AG04450 (cell line): ENCODE measurements around the gene LRRC8A. TPM values are rescaled to one million over a fixed set of nuclear protein-coding genes. Genes with fewer than 3 reads are reported as not detected.

Experiments
- CTCF ChIA-PET: fragments of 300-600, 350-600 bp; formaldehyde crosslinking; extraction: SDS; loops from one replicate; lab custom pipeline; 2022; ENCODE audit warnings: antibody characterized with exemption, inconsistent platforms; lab: Charles Lee
- POLR2A ChIA-PET: fragments of 350-600 bp; formaldehyde crosslinking; extraction: SDS; loops from one replicate; lab custom pipeline; 2021; ENCODE audit warnings: antibody characterized with exemption, inconsistent platforms; lab: Yijun Ruan, JAX
- DNase-seq: peaks from one replicate; pipeline ENCODE4 v3.0.0-alpha.2; 2011; ENCODE audit warnings: low read depth, low spot score
- H3K27ac ChIP-seq: one replicate; pipeline ENCODE4 v1.5.1; 2012; ENCODE audit warnings: low read depth, low read length, control low read depth
- H3K27me3 ChIP-seq: one replicate; pipeline ENCODE4 v1.6.0; 2012; ENCODE audit warnings: low read length; ENCODE audit not compliant: control insufficient read depth, insufficient read depth
- H3K4me3 ChIP-seq: 2 replicates; pipeline ENCODE4 v1.5.1; 2011; ENCODE audit warnings: mild to moderate bottlenecking, low read depth, low read length, control low read depth
- H3K9me3 ChIP-seq: 2 replicates; pipeline ENCODE4 v1.5.1; 2012; ENCODE audit warnings: low read length; ENCODE audit not compliant: control insufficient read depth, insufficient read depth
- CTCF ChIP-seq: IDR thresholded peaks from 2 replicates; pipeline ENCODE4 v1.5.1; 2011; ENCODE audit warnings: low read depth, low read length, control low read depth, inconsistent platforms
- polyA plus RNA-seq: library from polyadenylated mRNA; depleted of rRNA; stranded (reverse); fragments of >200 nt; gene quantifications from 2 replicates; pipeline ENCODE4 v1.2.3, GENCODE V29; 2011

The LRRC8A gene
- polyA plus RNA-seq, 1 experiment: 25.3 TPM

DNA sequence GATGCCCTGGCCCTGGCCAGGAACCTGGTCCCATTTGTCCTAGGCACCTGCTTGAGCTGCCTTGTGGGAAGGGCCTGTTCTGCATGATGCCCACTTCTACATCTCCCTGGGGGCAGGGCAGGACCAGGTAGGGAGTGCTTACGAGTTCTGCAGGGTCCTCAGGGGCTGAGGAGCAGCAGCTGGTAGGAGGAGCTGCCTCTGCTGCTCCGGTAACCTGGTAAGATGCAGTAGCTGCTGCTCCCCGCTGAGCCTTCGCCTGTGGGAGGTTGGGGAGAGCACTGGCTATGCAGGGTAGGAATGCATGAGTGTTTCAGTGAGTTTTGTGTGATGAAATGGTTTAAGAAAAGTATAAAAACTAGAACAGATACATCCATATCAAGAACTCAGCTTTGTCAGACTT lies 13.6 kb downstream of the LRRC8A start:
- ChIA-PET CTCF (no interaction called here), POLR2A (no interaction called here)
- Histone ChIP-seq H3K4me3 (no peak overlapping the region), H3K27me3 (no peaks in the 10 kb centered on the region), H3K27ac (no peak overlapping the region), H3K9me3 (no peaks in the 10 kb centered on the region; the same call in 1 of the 2 replicates)
- DNase-seq: no peak
- TF ChIP-seq CTCF: no peak

DNA sequence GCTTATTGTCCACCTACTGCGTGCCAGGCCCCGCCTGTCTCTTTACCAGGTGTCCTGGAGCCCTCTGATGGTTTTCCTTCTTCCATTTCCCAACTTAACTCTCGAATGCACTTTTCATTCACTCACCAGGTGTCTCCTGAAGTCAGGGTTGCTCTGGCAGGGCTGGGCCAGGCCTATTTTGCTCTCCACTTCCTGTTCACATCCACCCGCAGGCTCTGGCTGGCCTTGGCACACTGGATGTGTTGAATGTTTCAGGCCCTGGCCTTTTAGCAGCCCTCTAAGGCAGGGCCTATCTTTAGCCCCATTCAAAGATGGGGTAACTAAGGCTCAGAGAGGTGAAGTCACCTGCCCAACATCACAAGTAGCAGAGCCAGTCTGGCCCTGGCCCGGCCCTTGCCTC lies 16.4 kb downstream of the LRRC8A start:
- TF ChIP-seq CTCF: no peak
- H3K9me3 ChIP-seq: no peaks in the 10 kb centered on the region; the same call in 1 of the 2 replicates
- POLR2A ChIA-PET: no interaction called here
- no peak overlapping the region for H3K27ac ChIP-seq
- DNase-seq: no peak
- H3K4me3 ChIP-seq: no peak overlapping the region
- no peaks in the 10 kb centered on the region for H3K27me3 ChIP-seq
- CTCF ChIA-PET: no interaction called here

- no peaks in the 10 kb centered on the region; the same call in 1 of the 2 replicates for H3K9me3 ChIP-seq
- ChIA-PET POLR2A (no interaction called here), CTCF (no interaction called here)
- no peaks in the 10 kb centered on the region for H3K27me3 ChIP-seq
- DNase-seq: no peak
- TF ChIP-seq CTCF: no peak
- H3K4me3 ChIP-seq: no peak overlapping the region
- no peak overlapping the region for H3K27ac ChIP-seq
Measured at GRCh38 chr9:128898845-128899565, 17.1 kb downstream of the LRRC8A start.

DNA sequence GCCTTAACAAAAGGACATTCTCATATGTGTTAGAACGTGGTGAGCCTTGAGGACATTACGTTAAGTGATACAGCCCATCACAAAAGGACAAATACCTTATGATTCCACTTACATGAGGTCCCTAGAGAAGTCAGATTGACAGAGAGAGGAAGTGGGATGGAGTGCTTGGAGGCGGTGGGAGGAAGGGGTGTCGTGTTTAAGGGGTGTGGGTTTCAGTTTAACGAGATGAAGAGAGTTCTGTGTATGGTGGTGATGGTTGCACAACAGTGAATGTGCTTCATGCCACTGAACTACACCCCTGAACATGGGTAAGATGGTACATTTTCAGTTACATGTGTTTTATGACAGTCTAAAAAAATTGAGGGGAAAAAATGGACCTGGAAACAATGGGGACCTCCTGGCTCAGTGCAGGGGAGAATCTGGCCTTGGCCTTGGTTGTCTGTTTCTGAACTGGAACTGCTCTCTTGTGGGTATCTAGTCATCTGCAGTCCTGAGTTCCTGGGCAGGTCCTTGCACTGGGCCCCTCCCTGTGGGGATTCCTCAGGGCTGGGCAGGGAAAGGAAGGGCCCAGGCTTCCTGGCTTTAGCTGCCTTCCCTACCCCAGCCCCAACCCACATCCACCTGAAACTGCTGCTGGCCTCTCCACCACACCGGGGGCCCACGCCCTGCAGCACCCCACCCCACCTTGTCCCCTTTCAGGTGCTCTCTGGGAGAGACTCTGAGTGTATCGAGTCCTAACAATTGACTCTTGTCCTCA lies 17.8 kb downstream of the LRRC8A start:
- Histone ChIP-seq H3K4me3 (no peak overlapping the region), H3K27me3 (no peaks in the 10 kb centered on the region), H3K27ac (no peak overlapping the region), H3K9me3 (no peaks in the 10 kb centered on the region; the same call in 1 of the 2 replicates)
- DNase-seq: no peak
- no peak for TF ChIP-seq CTCF
- ChIA-PET CTCF (no interaction called here), POLR2A (no interaction called here)

GRCh38 chr9:128901379-128901778 lies 19.4 kb downstream of the LRRC8A start:
- H3K27ac ChIP-seq: no peak overlapping the region
- no peak for DNase-seq
- no peaks in the 10 kb centered on the region for H3K27me3 ChIP-seq
- ChIA-PET CTCF (interaction anchor here (0.8 kb wide), 1 partner anchor 38 kb away, joined by 3 read pairs; no protein-coding TSS in a partner anchor), POLR2A (interaction anchor here (0.6 kb wide), 2 partner anchors 19 to 796 kb away, joined by 3 to 4 read pairs; no protein-coding TSS in a partner anchor)
- no peaks in the 10 kb centered on the region; the same call in 1 of the 2 replicates for H3K9me3 ChIP-seq
- no peak for TF ChIP-seq CTCF
- no peak overlapping the region for H3K4me3 ChIP-seq
